Endothelial cell of umbilical vein (primary cell): Measurements from ENCODE around the gene PLD4. TPM values are rescaled to one million over a fixed set of nuclear protein-coding genes. Genes with fewer than 3 reads are reported as not detected.
A peak's percentile ranks its signal among the peaks of the same experiment; 100 is the strongest.

ENCODE experiments used
- BruUV-seq: library from RNA; stranded (reverse); fragments of 400-500 nt; replicated peaks from 2 replicates; lab custom pipeline; 2021; lab: Mats Ljungman, UMichigan
- CTCF ChIA-PET: fragments of 300-600, 350-600 bp; sonication (Branson Sonifier 250); formaldehyde crosslinking; loops from one replicate; lab custom pipeline; 2021; ENCODE audit warnings: antibody characterized with exemption, inconsistent platforms; lab: Charles Lee
- POLR2A ChIA-PET: fragments of 300-600, 350-600 bp; sonication (Branson Sonifier 250); formaldehyde crosslinking; loops from one replicate; lab custom pipeline; 2021; ENCODE audit warnings: antibody characterized with exemption, inconsistent platforms; lab: Charles Lee
- DNase-seq: peaks from one replicate; pipeline ENCODE4 v3.0.0-alpha.2; 2011; ENCODE audit warnings: low read depth, low spot score
- FAIRE-seq: peaks from 2 replicates; lab custom pipeline; 2011; peaks lifted over from hg19 to GRCh38; lab: Jason Lieb, UNC
- H2AFZ ChIP-seq: 2 replicates; pipeline ENCODE4 v1.6.0; 2012; ENCODE audit warnings: low read depth, low read length, control low read depth, inconsistent platforms
- H3K27ac ChIP-seq: 2 replicates; pipeline ENCODE4 v1.5.1; 2011; ENCODE audit warnings: low read depth, mild to moderate bottlenecking, control low read depth, low read length, moderate library complexity; ENCODE audit not compliant: insufficient read depth
- H3K27me3 ChIP-seq, 2 experiments: 2 replicates each; pipeline versions ENCODE4 v1.6.0 to v1.6.1; 2011; ENCODE audit warnings: low read length in 2 of 2, mixed read lengths in 1 of 2; ENCODE audit not compliant: control insufficient read depth in 2 of 2, insufficient read depth in 2 of 2
- H3K36me3 ChIP-seq, 2 experiments: 2 replicates in 1 of 2; 3 replicates in 1 of 2; pipeline ENCODE4 v1.5.1; 2011; ENCODE audit warnings: low read length in 2 of 2, mild to moderate bottlenecking in 1 of 2, moderate library complexity in 1 of 2; ENCODE audit not compliant: control insufficient read depth in 2 of 2, insufficient read depth in 2 of 2; ENCODE audit errors: extremely low read depth in 1 of 2
- H3K4me1 ChIP-seq: 3 replicates; pipeline ENCODE4 v1.5.1; 2011; ENCODE audit warnings: mild to moderate bottlenecking, low read length; ENCODE audit not compliant: control insufficient read depth, insufficient read depth; ENCODE audit errors: extremely low read depth
- H3K4me2 ChIP-seq: 2 replicates; pipeline ENCODE4 v1.6.1; 2011; ENCODE audit warnings: low read length, control low read depth, mixed read lengths; ENCODE audit not compliant: insufficient read depth
- H3K4me3 ChIP-seq, 3 experiments: fragments of 200-600 bp in 1 of 3; sonication (generic), shearing (Covaris generic) in 1 of 3; replicated peaks in 1 of 3; 2 replicates each; pipeline ENCODE4 v1.5.1; 2011 to 2016; ENCODE audit warnings: control low read depth in 3 of 3, low read length in 3 of 3, mild to moderate bottlenecking in 2 of 3, inconsistent platforms in 1 of 3, low read depth in 1 of 3, moderate library complexity in 1 of 3; ENCODE audit not compliant: insufficient read depth in 1 of 3
- H3K79me2 ChIP-seq: 2 replicates; pipeline ENCODE4 v1.6.0; 2012; ENCODE audit warnings: low read length, inconsistent platforms; ENCODE audit not compliant: control insufficient read depth, insufficient read depth
- H3K9ac ChIP-seq: replicated peaks from 2 replicates; pipeline ENCODE3; 2011; ENCODE audit warnings: low read length, control low read depth; ENCODE audit not compliant: insufficient read depth; ENCODE audit errors: extremely low read depth
- H3K9me1 ChIP-seq: replicated peaks from 3 replicates; pipeline ENCODE4 v1.6.0; 2011; ENCODE audit warnings: mild to moderate bottlenecking, low read length; ENCODE audit not compliant: control insufficient read depth, insufficient read depth; ENCODE audit errors: extremely low read depth
- H3K9me3 ChIP-seq: replicated peaks from 2 replicates; pipeline ENCODE4 v1.5.1; 2012; ENCODE audit warnings: low read length, inconsistent platforms; ENCODE audit not compliant: control insufficient read depth, insufficient read depth
- H4K20me1 ChIP-seq: replicated peaks from 2 replicates; pipeline ENCODE3; 2011; ENCODE audit warnings: mild to moderate bottlenecking, low read length; ENCODE audit not compliant: control insufficient read depth, insufficient read depth; ENCODE audit errors: extremely low read depth
- CTCF ChIP-seq, 2 donors: IDR thresholded peaks; 1 replicate in 1 of 2; 2 replicates in 1 of 2; pipeline ENCODE4 v1.5.1; 2011; ENCODE audit warnings: low read length in 2 of 2, mild to moderate bottlenecking in 2 of 2, moderate library complexity in 2 of 2, control low read depth in 1 of 2, inconsistent platforms in 1 of 2, low read depth in 1 of 2; ENCODE audit not compliant: insufficient read depth in 1 of 2; ENCODE audit errors: extremely low read depth in 1 of 2
- MYC ChIP-seq: IDR thresholded peaks from one replicate; pipeline ENCODE4 v1.6.1; 2011; ENCODE audit warnings: mild to moderate bottlenecking, low read depth, low read length
- dilution Hi-C: fragments of 300-500 bp; cut with MboI; formaldehyde crosslinking; loops from one replicate; pipeline ENCODE4 v1.15.0; 2019; ENCODE audit warnings: low sequenced_read_pairs; ENCODE audit not compliant: extremely low pct_ligation_motif_present
- intact Hi-C: fragments of 100-400 bp; cut with micrococcal nuclease; formaldehyde crosslinking; loops from one replicate; pipeline ENCODE4 v1.10.0; 2022
- polyA plus RNA-seq, 4 experiments: library from polyadenylated mRNA; depleted of rRNA in 3 of 4; stranded (reverse) in 3 of 4; unstranded in 1 of 4; fragments of >200 nt; gene quantifications; 2 replicates each; pipeline versions ENCODE4 v1.2.1 to v1.2.3, GENCODE V29; 2011 to 2012; ENCODE audit warnings: missing spikeins in 1 of 4
- total RNA-seq: library from RNA; stranded (reverse); gene quantifications from 2 replicates; pipeline ENCODE4 v1.2.3, GENCODE V29; 2021

PLD4 gene
- total and polyA plus RNA-seq, 2 donors (not counting 3 experiments of a cell fraction or from before 2014, with no cell fraction given) = 0.01 to 0.11 TPM

DNA sequence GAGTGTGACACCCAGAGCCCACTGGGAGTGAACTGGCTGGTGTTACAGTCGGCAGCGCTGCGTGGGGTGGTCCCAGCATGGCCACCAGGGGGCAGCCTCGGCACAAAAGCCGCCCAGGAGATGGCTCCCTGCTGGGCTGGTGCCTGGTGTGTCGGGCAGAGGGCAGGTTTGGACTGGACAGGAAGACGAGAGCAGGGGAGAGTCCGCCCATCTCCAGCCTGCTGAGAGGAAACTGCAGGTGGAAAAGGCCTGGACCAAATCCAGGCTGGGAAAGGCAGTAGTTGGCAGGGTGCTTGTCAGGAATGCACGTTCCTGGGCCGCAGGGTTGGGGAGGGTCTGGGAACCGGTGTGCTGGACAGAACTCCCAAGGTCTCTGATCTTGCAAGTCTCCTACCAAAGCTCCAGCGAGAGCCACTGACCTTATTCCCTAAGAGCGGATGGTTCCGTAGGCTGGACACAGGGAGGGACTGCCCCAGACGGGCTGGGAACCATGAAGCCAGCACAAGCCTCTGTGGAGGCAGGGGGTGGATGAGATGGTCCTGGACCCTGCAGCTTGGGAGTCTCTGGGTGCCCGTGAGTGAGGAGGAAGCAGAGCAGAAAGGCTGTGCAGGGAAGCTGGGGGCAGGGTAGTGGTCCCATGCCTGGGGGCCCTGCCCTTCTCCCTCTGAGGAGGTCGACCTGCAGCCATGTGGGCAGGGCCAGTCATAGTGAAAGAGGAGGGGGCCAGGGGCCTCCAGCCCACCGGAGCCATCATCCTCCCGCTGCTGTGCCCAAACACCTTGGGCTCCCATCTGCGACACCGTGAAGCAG is 51.7 kb downstream of the PLD4 start:
- TF ChIP-seq CTCF (IDR thresholded peaks at IDR 0.05; ENCODE audit: extremely low read depth in 1 of 2, insufficient read depth in 1 of 2, low read depth in 1 of 2, low read length in 2 of 2) (peak; percentile 90 to 98), MYC (no peak)
- no peaks in the 10 kb centered on the region for H3K9me3 ChIP-seq
- peaks cover 39% of the 10 kb centered on the region for H3K4me1 ChIP-seq
- BruUV-seq = no TSS peak
- H3K4me3 ChIP-seq = no peak overlapping the region
- intact Hi-C loops (loop anchor here (1.0 to 10.0 kb wide), 7 partner anchors 9 to 326 kb away; partner anchors contain the start of genes BRF1, CDCA4 and CLBA1), dilution Hi-C loops (no loop called here)
- no peaks in the 10 kb centered on the region for H3K27me3 ChIP-seq
- H3K27ac ChIP-seq = no peak overlapping the region
- POLR2A ChIA-PET = no interaction called here
- FAIRE-seq (peak; percentile 92), DNase-seq (peak; percentile 74)
- CTCF ChIA-PET = interaction anchor here (0.6 to 4.7 kb wide), 8 partner anchors 9 to 111 kb away, joined by 3 to 97 read pairs (median 5); partner anchors contain the start of gene CDCA4
- H3K4me2 ChIP-seq = no peak overlapping the region
- no peaks in the 10 kb centered on the region for H3K9me1 ChIP-seq
- H3K36me3 ChIP-seq = no peaks in the 10 kb centered on the region
- no peak overlapping the region for H3K9ac ChIP-seq
- no peaks in the 10 kb centered on the region for H3K79me2 ChIP-seq
- H2AFZ ChIP-seq = no peak overlapping the region
- no peaks in the 10 kb centered on the region for H4K20me1 ChIP-seq
